8988T (cell line): ENCODE data around the gene KBTBD4.
A peak's percentile ranks its signal among the peaks of the same experiment; 100 is the strongest.

ENCODE experiments used
- DNase-seq: peaks from one replicate; pipeline ENCODE4 v3.0.0; 2011

Gene KBTBD4

DNA sequence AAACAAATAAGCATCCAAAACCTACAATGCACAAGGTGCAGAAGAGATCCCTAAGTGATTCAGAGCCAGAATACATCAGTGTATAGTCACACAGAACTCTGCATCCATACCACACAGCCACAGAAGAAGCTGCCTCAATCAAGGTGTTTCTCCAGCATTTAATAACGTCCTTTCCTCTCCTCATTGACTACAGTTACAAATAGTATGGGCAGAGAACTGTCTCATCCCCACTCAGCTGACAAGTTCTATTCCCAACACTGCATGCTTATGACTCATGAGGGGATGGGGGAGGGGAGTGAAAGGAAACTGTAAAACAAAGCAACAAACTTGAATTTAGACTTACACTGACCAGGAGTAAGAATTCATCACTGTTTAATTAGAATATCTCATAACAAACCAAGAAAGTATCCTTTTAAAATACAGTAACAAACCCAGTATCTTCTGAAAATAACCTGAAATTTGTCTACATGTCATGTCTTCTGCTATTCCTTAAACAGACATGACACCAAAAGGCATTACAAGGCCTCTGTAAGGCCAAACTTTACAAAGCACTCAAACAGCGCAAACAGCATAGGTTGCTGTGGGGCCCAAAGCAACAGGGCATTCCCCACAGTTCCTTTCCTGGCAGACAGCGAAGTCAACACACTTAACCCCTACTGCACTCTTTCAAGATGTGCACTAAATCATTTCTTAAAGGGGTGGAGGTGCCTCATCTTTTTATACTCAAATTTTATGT, 55.1 kb downstream of the KBTBD4 start:
- DNase-seq: peak; percentile 36
